ENCODE measurements around the gene CRISPLD2.
"Not testable (repeated sequence)": the region's sequence is repeated elsewhere in the genome, so short reads cannot be mapped to it uniquely, and the experiment has no call there.

Gene CRISPLD2

DNA sequence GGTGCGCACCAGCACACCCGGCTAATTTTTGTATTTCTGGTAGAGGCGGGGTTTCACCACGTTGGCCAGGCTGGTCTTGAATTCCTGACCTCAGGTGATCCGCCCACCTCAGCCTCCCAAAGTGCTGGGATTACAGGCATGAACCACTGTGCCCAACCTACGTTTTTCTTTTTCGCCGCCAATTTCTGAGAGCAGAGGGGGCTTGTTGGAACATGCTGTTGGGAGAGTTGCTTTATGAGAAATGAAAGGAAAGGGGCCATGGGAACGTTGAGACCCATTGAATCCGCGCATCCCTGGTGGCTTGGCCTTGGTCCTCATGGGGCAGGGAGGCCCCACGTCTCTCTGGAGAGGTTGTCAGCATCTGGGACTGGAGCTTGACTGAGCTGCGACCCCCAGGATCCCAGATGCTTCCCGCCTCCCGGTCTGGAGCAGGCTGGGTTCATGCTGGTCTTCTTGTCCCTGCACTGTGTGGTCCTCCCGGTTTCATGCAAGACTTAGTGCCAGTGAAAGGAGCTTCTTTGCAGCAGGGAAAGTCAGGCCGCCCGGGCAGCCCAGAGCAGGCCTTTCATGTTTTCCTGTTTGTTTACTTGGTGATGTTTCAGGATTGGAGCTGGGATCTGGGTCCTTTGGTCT is 22.8 kb downstream of the CRISPLD2 start:
- DNase-seq: no peak

DNA sequence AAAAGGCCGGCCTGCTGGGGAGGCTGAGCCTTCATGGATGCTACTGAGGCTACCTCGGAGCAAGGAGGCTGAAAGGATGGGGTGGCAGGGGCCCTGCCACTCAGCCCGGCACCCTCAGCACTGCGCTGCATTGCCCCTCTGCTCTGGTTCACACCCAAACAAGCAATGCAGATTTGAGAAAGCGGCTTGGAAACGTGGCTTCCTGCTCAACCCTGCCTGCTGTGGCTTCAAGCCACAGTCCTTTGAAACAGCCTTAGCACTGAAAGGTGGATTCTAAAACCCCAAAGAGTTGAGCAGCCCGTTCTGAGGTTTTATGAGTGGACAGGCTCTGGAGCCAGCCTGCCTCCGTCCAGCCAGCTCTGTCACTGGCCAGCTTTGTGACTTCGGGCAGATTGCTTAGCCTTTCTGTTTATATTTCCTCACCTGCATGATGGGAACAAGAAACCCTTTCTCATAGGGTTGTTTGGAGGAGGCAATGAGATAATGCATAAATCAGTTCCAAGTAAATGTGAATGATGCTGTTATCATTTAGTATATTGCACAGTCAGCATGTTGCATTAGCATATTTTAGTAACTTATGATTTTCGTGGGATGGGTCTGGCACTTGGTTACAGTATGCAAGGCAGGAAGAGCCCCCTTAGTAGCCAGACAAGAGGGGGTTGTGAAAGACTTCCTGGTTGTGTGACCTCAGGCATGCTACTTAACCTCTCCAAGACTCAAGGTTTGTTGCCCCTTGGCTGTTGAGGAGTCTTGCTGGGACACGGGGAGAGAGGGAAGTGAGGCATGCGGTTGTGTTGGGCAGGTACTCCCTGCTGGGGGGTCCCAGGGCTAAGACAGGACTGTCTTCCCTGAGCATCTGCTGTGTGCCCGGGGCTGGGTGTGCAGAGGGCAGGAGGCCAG is 23.6 kb downstream of the CRISPLD2 start:
- no peak for DNase-seq

DNA sequence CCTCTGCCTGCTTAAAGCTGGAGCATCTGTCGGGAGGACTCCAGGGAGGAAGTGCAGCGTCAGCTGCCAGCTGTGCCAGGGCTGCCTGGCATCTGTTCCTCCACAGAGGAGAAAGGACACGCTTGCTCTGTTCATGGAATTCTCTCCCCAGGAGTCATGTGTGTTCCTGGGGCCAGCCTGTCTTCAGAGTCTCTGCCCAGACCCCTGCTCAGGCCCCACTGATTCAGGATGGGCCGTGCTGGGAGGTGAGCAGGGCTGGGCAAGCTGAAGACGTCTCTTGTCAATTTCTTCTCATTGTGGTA is 24.2 kb downstream of the CRISPLD2 start:
- no peak for DNase-seq

- no peak for DNase-seq
Observed at GRCh38 chr16:84844559-84845495, 25.0 kb downstream of the CRISPLD2 start.

- DNase-seq: no peak
Observed at GRCh38 chr16:84845496-84846002, 25.8 kb downstream of the CRISPLD2 start.

DNA sequence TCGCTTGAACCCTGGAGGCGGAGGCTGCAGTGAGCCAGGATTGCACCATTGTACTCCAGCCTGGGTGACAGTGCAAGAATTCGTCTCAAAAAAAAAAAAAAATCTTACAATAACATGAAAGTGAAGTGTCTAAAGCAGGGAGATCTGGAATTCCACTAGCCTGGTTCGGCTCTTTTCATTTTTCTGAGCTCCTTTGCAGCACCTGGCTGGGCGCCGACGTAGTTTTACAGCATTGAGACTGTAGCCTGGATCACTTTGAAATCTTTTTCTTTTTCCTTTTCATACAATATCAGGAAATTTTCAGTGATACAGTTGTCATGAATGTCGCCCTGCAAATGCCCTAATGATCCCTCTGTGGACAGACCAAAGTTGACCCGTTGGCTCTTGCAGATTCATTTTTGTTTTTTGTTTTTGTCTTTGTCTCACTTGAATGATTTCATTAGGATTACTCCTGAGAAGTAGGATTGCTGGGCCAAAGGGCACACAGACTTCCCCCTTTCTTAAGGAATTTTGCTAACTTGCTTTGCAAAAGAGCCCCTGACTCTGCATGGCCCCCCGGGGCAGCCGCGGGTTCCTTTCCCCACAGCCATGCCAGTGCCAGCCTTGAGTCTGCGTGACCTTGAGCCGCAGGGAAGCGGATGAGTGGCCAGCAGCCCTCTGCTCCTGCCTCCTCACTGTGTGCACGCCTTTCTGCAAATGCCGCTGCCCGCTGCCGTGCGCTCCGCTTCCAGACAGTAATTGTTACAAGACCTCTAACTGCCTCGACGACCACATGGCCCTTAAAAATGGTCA is 28.0 kb downstream of the CRISPLD2 start:
- DNase-seq: no peak

DNA sequence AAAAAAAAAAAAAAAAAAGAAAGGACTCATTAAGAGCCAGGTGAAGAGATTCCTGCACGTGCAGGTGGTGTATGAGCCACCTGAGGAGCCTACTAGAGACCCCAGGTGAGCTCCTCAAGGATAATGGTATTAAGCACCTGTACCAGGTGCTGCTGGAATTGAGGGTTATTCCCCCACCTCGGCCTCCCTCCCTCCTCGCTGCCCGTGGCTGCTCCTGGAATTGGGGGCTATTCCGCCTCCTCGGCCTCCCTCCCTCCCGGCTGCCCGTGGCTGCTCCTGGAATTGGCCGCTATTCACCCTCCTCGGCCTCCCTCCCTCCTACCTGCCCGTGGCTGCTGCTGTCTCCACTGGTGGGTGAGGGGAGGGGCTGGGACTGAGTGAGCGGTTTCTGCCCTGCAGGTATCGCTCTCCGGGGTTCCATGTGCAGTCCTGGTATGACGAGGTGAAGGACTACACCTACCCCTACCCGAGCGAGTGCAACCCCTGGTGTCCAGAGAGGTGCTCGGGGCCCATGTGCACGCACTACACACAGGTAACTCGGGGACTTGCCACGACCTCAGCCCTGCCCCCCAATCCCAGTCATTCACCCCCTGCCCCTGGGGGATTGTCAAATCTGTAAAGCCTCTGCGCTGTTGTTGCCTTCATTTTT is 29.3 kb downstream of the CRISPLD2 start:
- no peak for DNase-seq

GRCh38 chr16:84849751-84850150 is 30.0 kb downstream of the CRISPLD2 start:
- no peak for DNase-seq

DNA sequence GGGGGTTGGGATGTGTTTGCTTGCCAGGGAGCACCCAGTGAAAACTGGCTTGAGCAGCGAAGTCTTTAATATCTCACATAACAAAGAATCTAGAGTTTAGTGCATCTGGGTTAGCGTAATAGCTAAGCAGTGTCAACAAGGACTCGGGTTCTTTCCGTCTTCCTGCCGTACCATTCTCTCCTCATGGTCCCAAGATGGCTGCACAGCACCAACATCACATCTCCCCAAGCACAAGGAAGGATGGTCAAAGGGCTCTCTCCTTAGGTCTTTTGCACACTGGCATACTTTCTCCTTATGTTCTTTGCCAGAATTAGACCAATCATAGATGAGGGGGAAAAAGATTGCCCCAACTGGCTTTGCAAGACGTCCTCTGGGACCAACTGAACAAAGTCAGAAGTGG is 30.9 kb downstream of the CRISPLD2 start:
- no peak for DNase-seq

- no peak for DNase-seq
Observed at GRCh38 chr16:84851192-84852127, 31.7 kb downstream of the CRISPLD2 start.

- DNase-seq: no peak
Observed at GRCh38 chr16:84853534-84853933, 33.7 kb downstream of the CRISPLD2 start.

- DNase-seq: no peak
Observed at GRCh38 chr16:84854759-84855158, 35.0 kb downstream of the CRISPLD2 start.

- not testable (repeated sequence) for DNase-seq
Observed at GRCh38 chr16:84855435-84856202, 35.8 kb downstream of the CRISPLD2 start.

- not testable (repeated sequence) for DNase-seq
Observed at GRCh38 chr16:84856203-84856581, 36.4 kb downstream of the CRISPLD2 start.

DNA sequence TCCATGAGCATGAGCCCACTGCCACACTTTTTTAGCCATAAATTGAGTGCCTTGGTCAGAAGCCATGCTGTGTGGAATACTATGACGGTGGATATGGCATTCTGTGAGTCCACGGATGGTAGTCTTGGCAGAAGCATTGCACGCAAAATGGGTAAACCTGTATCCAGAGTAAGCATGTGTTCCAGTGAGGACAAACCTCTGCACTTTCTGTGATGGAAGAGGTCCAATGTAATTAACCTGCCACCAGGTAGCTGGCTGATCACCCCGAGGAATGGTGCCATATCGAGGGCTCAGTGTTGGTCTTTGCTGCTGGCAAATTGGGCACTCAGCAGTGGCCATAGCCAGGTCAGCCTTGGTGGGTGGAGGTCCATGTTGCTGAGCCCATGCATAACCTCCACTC is 37.0 kb downstream of the CRISPLD2 start:
- DNase-seq: not testable (repeated sequence)

- no peak for DNase-seq
Observed at GRCh38 chr16:84859681-84860080, 39.9 kb downstream of the CRISPLD2 start.

- DNase-seq: no peak
Observed at GRCh38 chr16:84860383-84860782, 40.6 kb downstream of the CRISPLD2 start.

DNA sequence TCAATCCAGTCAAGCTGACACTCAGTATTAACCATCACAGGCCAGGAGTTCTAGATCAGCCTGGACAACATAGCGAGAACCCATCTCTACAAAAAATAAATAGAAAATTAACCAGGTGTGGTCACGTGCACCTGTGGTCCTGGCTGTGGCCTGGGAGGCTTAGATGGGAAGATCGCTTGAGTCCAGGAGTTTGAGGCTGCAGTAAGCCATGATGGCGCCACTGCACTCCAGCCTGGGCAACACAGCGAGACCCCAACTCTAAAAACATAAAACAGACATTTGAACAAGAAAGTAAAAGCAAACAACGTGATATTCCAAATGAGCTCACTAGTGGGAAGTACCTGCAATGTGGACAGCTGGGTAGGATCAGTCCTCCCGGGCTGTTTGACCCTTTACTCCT is 41.9 kb downstream of the CRISPLD2 start:
- DNase-seq: no peak

- no peak for DNase-seq
Observed at GRCh38 chr16:84862804-84863480, 43.2 kb downstream of the CRISPLD2 start.

Data from activated CD4-positive, alpha-beta T cell treated with anti-CD3 and anti-CD28 coated beads for 48 hours (primary cell).